ENCODE measurements around the gene GPR39. TPM values are rescaled to one million over a fixed set of nuclear protein-coding genes. Genes with fewer than 3 reads are reported as not detected.

GPR39 gene
- polyA plus RNA-seq, 4 donors = 0.22 to 4.9 (median 3.9) TPM

DNA sequence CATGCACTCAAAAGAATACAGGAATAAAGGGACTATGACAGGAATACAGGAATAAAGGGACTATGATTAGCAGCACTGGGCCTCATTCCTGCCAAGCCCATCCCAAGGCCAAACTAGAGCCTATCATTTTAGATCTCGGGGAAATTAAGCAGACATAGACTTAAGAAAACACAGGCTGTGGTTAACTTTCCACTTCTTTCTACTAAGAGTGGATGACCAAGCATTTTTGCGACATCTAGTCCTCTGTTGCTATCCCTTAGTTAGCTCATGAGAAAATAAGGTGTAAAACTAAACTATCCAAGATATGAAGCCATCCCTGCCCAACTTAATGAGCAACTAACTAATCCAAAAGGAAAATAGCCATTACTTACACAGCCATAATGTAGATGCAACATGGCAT lies 247.5 kb downstream of the GPR39 start:
- no peak for DNase-seq (ENCODE audit: low read depth in 4 of 4, low spot score in 3 of 4)

DNA sequence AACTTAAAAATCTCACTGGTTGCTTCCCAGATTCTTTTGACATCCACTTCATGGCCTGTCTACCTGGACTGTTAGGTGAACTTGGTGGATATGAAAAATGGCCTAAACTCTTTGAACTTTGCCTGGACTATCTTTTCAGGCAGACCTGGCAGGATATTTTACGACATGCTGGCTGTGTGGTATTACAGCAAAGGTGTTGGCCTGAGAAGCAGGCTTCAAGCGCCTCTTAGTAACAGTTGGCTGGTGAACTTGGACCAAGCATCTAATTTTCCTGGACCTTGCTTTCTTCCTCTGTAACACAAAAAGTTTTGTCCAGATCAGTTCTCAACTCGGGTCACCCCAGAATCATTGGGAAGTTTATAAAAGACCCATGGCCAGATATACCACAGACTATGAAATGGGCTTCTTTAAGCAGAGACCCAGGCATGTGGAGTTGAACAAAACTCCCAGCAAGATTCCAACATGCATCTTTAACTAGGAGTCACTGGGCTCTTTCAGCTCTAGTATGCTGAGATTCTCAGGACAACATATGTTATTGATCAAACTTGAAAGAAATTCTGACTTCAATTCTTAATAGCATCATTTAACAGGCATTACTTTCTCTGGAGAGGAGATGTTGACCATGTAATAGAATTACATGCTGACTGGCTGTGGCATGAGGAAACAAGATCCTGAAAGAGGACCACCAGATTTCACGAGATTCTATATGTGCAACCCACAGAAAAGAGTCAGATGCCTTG lies 249.0 kb downstream of the GPR39 start:
- no peak for DNase-seq (ENCODE audit: low read depth in 4 of 4, low spot score in 3 of 4)

DNA sequence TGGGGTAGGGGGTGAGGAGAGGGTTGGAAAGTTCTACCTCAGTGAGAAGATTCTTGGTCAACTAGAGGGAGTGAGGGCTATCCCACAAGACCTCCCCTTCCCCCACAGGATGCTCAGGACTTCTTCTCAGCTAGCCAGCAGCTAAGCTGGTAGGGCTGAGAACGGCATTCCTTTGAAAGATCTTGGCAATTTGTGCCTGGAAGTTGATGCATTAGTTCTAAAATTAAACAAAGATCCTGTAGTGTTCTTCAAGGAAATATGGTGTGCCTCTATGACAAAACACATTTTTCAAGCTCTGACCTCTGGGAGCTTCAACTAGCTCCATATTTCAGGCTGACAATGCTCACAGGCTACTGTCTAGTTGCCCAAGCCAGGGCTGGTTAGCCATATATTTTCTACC lies 251.1 kb downstream of the GPR39 start:
- no peak for DNase-seq (ENCODE audit: low read depth in 4 of 4, low spot score in 3 of 4)

DNA sequence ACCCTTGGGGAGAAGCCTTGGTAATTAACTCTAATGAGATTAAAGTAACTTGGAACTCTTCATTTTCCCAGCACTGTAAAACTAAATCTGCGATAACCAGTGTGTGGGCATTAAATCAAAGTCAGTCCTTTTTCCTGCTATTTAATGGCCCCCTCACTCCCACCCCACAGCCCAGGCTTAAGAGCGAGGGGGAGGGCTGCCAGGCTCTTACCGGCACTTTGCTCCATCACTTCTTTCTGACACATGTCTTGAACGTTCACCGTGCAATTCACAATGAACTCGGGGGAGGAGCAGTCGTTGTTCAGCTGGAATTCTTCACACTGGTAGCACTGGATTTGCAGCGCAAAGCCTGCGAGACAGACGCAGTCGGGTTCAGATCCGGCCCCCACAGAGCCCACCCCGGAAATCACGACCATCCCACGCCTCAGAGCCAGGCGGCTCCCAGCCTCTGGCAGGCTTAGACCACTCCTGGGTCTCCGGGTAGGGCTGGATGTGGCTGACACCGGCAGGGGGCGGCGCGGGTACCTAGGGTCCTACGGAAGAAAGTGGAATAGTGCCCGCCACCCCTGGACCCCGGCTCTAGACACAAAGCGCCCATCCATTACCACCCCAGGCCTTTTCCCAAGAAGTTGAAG lies 251.7 kb downstream of the GPR39 start:
- DNase-seq (ENCODE audit: low read depth in 4 of 4, low spot score in 3 of 4) = peak in 2 of 4 donors; percentile 35 to 60

DNA sequence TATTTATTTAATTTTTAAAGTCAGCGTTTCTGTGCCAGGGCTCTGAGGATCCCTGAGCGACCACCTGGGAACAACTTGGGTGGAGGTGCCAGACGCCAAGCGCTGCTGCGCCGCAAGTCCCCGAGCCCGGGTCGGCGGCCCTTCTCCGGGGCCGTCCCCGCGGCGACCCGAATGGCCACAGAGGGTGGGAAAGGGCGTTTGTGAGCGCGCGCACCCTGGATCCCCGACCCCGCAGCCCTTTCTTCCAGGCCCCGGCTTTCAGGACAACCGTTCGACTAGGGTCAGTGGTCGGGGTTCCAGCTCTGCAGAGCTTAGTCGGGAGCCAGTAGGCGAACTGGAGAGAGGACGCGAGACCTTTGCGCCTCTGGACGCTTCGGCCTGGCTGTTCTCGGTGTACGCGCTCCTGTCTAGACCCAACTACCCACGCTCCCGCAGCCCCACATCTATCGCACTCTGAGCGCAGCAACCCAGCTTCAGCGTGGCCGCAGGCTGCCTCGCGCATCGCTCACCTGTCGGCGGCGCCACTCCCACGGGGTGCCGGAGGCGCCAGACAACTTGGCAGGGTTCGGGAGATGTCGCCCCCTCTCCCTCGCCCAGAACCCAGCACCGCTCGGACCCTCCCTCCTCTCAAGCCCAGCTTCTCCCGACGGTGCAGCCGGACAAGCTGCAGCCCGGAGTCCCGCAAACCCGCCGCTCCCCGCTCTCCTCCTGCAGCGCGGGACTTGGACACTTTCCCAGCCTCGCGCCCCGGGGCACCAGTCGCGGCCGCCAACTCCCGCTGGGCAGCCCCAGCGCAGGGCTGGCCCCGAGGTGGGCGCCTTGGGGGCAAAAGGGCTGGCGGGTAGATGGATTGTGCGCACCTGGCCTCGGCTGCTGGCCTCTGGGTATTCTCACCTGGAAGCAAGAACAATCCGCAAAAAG lies 252.6 kb downstream of the GPR39 start:
- DNase-seq (ENCODE audit: low read depth in 4 of 4, low spot score in 3 of 4) = no peak

DNA sequence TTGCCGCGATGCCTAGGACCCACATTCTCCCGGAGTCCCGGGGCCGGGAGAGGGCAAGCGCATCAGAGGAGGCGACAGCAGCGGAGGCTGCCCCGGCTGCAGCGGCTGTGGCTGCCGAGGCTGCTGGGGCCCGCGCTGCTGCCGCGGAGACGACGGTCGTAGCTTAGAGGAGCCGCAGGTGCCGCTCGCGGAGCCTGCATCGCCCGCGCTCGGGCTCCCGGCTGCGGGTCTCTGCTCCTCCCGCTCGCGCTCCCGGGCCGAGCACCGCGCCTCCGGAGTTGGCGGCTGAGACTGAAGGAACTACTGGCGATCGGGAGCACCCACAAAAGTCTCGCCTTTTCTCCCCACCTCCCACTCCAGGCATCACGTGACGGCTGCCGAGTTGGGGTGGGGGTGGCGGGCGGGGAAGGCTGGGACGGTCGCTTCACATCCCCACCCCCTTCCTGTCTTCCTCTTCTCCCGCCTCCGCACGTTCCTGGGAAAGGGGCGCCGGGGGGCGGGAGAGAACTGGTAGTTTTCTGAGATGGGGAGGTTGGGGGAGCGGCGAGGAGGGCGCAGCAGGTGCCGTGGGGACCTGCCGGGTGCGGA lies 253.4 kb downstream of the GPR39 start, which contains the start of gene LYPD1:
LYPD1 (minus strand) TSS at position 298 of the 588 bp plus-strand sequence; CDS start at position 25, 273 bp downstream.
- peak in 1 of 4 donors; percentile 36 for DNase-seq (ENCODE audit: low read depth in 4 of 4, low spot score in 3 of 4)

DNA sequence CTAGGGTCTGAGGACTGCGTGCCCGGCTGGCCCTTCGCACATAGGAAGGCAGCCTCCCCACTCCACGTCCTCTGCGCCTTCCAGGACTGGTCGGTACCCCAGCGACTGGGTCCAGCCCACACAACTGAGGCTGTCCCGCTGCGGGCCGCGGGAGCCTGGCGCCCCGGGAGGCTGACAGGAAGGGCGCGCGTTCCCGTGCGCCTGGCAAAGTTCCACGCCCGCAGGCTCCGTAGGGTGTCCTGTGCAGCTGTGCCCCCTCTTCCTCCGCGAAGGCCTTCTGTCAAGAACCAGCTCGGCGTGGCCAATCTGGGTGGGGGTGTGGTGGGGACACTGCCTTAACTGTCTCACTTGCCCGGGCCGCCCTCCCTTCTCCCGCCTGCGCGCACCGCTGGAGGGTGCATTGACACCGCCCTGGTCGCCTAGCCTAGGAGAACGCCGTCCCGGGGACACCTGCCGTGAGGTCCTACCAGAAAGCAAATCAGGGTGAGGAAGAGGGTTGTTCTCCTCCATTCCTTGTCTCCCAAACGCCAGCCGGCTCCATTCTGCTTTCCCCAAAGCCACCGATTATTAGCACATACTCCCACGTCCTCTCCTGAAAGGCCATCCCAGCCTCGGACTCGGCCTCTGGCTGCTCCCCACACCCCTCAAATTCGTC lies 254.0 kb downstream of the GPR39 start:
- DNase-seq (ENCODE audit: low read depth in 4 of 4, low spot score in 3 of 4) = no peak

DNA sequence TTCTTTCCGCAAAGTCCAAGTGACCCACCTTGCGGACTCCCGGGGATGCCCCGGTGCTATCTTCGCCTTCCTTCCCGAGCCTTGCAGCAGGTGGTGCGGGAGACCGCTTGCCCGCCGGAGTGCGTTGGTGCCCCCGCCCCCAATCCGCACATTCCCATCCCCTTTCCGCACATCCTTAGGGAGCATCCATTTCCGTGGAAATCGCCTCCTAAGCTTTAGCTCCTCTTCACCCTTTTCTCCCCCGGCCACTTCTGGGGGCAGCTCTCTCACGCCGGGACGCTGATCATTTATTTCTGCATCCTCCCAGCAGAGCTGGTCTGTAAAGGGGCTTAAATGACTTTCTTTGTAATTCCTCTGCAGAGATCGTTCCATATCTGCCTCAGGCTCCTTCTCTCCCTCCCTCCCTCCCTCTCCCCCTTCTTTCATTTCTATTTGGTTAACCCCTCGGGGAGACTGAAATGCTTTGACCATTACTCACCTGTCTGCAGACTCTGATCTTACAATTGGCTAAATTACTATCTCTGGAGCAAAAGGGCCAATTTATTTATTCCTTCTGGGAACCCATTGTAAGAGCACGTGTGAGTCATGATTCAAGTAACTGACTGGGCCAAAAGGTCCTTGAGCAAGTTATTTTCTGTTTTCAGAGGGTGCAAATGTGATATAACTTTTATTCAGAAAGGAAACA lies 254.7 kb downstream of the GPR39 start:
- DNase-seq (ENCODE audit: low read depth in 4 of 4, low spot score in 3 of 4) = no peak

DNA sequence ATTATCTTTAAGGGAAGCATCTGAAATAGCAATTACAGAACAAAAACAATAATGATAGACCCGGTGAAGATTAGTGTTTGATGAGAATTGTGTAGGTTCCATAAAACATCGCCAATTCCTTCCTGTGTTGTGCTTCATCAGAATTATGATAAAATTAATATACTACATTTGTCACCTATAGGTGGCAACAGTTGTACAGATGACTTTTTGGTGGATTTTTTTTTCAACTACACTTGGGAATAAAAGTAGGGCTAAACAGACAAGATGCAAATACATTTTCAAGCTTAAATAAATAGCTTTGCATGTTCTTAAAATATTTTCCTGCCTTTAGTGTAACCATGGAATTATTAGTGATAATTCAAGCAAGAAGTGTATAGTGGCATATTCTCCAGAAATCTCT lies 260.4 kb downstream of the GPR39 start:
- DNase-seq (ENCODE audit: low read depth in 4 of 4, low spot score in 3 of 4) = no peak

DNA sequence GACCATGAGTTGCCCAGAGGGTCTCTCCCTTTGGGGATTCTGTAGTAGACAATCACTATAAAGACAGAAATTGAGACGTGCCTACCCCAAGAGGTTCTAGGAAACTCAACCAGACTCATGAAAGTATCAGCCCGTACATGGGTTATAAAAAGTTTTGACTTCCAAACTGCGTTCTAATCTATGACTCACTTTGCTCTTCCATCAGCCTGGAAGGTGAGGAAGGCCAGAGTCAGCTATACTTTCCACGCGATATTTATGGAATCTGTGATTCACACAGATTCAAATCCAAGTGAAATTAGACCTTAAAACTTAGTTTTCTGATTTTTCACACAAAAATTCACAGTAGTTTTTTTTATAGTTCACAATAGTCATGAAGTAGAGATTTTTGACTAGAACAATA lies 261.1 kb downstream of the GPR39 start:
- no peak for DNase-seq (ENCODE audit: low read depth in 4 of 4, low spot score in 3 of 4)

DNA sequence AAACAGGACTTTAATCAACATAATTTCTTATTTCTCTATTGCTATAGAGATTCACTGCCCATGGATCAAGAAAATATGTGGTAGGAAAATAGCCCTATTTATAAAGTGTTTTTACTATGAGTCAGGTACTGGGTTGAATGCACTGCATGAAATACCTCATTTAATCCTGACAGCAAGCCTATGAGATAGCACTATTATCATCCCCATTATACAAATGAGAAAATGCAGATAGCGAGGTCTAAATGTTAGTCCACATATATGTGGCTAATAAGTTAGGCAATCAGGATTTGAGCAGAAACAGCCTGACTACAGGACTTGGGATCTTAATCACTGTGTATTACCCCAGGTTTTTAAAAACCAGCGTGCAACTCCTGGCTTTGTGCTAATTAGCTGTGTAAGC lies 261.9 kb downstream of the GPR39 start:
- DNase-seq (ENCODE audit: low read depth in 4 of 4, low spot score in 3 of 4) = no peak

DNA sequence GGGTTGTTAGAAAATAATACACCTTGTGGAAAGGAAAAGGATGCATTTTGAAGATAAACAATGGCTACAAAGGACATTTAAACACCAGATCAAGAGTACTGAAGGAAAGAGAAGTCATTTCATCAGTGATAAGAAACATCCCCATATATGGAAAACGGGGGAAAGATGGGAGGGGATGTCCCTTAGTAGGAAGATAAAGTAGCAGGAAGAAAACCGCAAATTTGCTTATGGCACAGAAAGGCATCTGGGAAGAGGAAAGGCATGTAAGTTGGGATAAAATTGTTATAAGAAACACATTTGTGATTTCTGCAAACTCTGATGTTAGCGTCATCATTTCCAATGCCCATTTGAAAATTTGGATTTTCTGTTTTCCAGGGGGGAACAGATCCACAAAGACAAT lies 263.9 kb downstream of the GPR39 start:
- DNase-seq (ENCODE audit: low read depth in 4 of 4, low spot score in 3 of 4) = no peak

DNA sequence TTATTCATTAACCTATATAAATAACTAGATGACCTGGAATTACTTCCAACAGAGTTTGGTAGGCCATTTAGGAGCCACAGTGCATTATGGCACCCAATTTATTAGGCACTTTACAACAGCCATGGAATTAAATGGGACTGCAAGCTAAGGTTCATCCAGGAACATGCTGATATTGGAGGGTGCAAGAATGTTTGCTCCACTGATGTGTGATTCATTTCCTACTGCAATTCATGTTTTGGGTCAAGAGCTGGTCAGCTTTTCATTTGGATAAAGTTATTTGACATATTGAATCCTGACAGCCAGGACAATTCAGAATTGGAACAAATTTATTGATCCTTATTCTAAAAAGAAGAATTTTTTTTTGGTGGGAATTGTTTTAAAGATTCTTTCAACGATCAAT lies 265.2 kb downstream of the GPR39 start:
- DNase-seq (ENCODE audit: low read depth in 4 of 4, low spot score in 3 of 4) = no peak

DNA sequence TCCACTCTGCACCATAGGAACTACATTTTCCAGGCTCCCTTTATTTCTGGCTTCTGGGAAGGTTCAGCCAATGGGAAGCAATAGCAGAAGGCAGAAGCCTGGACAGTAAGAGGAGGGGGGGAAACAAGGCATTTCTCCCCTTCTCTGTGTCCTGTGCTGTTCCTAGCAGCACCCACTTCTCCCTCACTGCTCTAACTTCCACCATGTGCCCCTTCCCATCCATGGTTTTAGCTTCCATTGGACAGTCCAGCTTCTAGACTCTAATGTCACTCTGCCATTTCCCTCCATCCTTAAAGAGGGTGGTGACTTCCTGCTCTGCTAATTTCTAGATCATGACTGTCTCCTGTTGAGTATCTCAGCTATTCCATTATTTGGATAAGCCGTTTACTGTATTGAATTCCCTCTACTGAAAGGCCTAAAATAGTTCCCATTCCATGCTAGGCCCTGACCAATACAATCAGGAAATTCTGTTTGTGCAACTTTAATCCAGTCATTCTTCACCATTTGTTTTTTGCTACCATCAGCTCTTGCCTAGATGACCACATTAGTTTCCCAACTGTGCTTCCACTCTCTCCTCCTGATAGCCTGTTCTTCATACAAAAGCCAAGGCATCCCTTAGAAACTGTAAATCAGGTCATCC lies 274.2 kb downstream of the GPR39 start:
- no peak for DNase-seq (ENCODE audit: low read depth in 4 of 4, low spot score in 3 of 4)

DNA sequence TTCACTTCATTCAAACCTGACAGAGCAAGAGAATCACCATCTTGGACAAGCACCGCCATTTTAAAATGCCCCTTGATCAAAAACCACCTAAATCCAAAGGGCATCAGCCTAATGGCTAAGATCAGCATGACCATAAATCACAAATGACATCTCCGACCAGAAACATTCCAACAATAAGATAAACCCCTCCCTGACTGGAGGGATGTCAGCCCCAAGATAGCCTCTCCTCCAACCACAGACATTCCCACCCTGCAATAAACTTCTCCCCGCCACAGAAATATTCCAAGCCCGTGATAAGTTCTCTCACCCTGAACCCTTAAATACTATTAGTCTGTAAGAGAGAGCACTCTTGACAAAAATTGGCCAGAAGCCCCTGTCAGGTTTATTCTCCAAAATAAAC lies 275.0 kb downstream of the GPR39 start:
- no peak for DNase-seq (ENCODE audit: low read depth in 4 of 4, low spot score in 3 of 4)

DNA sequence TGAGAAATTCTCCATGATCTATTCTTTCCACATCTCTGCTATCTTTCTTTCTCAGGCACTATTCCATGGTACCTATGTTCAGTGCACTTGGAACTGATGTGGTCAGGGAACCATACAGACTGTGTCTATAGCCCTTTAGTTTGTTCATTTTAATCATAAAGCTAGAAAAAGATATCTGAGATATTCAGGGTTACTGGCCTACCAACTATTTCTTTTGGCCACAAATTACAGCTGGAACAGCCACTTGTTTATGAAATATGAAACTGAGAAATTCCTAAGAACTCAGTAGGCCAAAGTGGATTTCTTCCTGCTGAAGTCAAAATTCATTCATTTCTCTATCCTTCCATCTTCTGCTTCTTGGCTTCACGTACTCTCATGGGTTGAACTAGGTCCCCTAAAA lies 276.2 kb downstream of the GPR39 start:
- DNase-seq (ENCODE audit: low read depth in 4 of 4, low spot score in 3 of 4) = no peak
